SK-N-SH (cell line): ENCODE data around the gene ANKRD44. TPM values are rescaled to one million over a fixed set of nuclear protein-coding genes. Genes with fewer than 3 reads are reported as not detected.

ENCODE experiments used
- CTCF ChIA-PET: fragments of 300-600, 350-600 bp; formaldehyde crosslinking; extraction: SDS; loops from one replicate; lab custom pipeline; 2021; lab: Yijun Ruan, JAX
- POLR2A ChIA-PET: fragments of 350-600 bp; sonication (Branson Sonifier 250); formaldehyde crosslinking; extraction: SDS; loops from one replicate; lab custom pipeline; 2020; ENCODE audit warnings: antibody characterized with exemption, inconsistent platforms; lab: Yijun Ruan, JAX
- DNase-seq: peaks from one replicate; pipeline ENCODE4 v3.0.0; 2012
- H2AFZ ChIP-seq: fragments of 200-600 bp; sonication (generic); 2 replicates; pipeline ENCODE4 v1.8.1; 2016; ENCODE audit warnings: antibody characterized with exemption, mild to moderate bottlenecking, low read depth
- H3F3A ChIP-seq: fragments of 200-600 bp; sonication (generic); replicated peaks from 2 replicates; pipeline ENCODE3; 2016; ENCODE audit warnings: antibody characterized with exemption, mild to moderate bottlenecking; ENCODE audit not compliant: insufficient read depth
- H3K27ac ChIP-seq, 2 experiments: fragments of 200-500 bp in 1 of 2; fragments of 200-600 bp in 1 of 2; sonication (Bioruptor generic) in 1 of 2; sonication (generic), shearing (Covaris generic) in 1 of 2; 2 replicates each; pipeline versions ENCODE4 v1.5.1 to v1.6.1; 2014 to 2016; ENCODE audit warnings: low read depth in 2 of 2, inconsistent platforms in 1 of 2, low read length in 1 of 2, mild to moderate bottlenecking in 1 of 2, mixed read lengths in 1 of 2
- H3K27me3 ChIP-seq: fragments of 200-600 bp; sonication (generic), shearing (Covaris generic); 2 replicates; pipeline ENCODE4 v1.6.1; 2016; ENCODE audit warnings: mixed run types; ENCODE audit not compliant: insufficient read depth
- H3K36me3 ChIP-seq, 2 experiments: fragments of 200-500 bp in 1 of 2; fragments of 200-600 bp in 1 of 2; sonication (Bioruptor generic) in 1 of 2; sonication (generic) in 1 of 2; replicated peaks in 1 of 2; 2 replicates each; pipeline versions ENCODE3 to v1.5.1; 2014 to 2016; ENCODE audit warnings: low read length in 1 of 2, mild to moderate bottlenecking in 1 of 2; ENCODE audit not compliant: insufficient read depth in 2 of 2, control insufficient read depth in 1 of 2
- H3K4me1 ChIP-seq, 2 experiments: fragments of 200-500 bp in 1 of 2; fragments of 200-600 bp in 1 of 2; sonication (Bioruptor generic) in 1 of 2; sonication (generic), shearing (Covaris generic) in 1 of 2; 2 replicates each; pipeline versions ENCODE4 v1.5.1 to v1.6.1; 2014 to 2016; ENCODE audit warnings: low read depth in 1 of 2, low read length in 1 of 2, mixed run types in 1 of 2; ENCODE audit not compliant: insufficient read depth in 2 of 2, control insufficient read depth in 1 of 2
- H3K4me2 ChIP-seq: fragments of 200-600 bp; sonication (generic), shearing (Covaris generic); 2 replicates; pipeline ENCODE4 v1.6.1; 2017; ENCODE audit warnings: mixed run types
- H3K4me3 ChIP-seq, 2 experiments: fragments of 200-500 bp in 1 of 2; fragments of 200-600 bp in 1 of 2; sonication (Bioruptor generic) in 1 of 2; sonication (generic), shearing (Covaris generic) in 1 of 2; 2 replicates each; pipeline versions ENCODE4 v1.5.1 to v1.8.1; 2014 to 2016; ENCODE audit warnings: low read depth in 2 of 2, inconsistent platforms in 1 of 2, low read length in 1 of 2, mild to moderate bottlenecking in 1 of 2, mixed read lengths in 1 of 2, moderate library complexity in 1 of 2
- H3K79me2 ChIP-seq: fragments of 200-600 bp; sonication (generic); 2 replicates; pipeline ENCODE4 v1.8.1; 2017; ENCODE audit warnings: mild to moderate bottlenecking; ENCODE audit not compliant: insufficient read depth
- H3K9ac ChIP-seq: fragments of 200-600 bp; sonication (generic); 2 replicates; pipeline ENCODE4 v1.6.1; 2017; ENCODE audit warnings: mixed run types
- H3K9me2 ChIP-seq: fragments of 200-600 bp; sonication (generic); 2 replicates; pipeline ENCODE4 v1.6.1; 2017; ENCODE audit warnings: mixed run types
- H3K9me3 ChIP-seq: fragments of 200-600 bp; sonication (generic); 2 replicates; pipeline ENCODE4 v1.6.1; 2017; ENCODE audit warnings: mixed run types, mild to moderate bottlenecking, moderate library complexity
- H4K20me1 ChIP-seq: fragments of 200-600 bp; sonication (generic); 2 replicates; pipeline ENCODE4 v1.6.1; 2017; ENCODE audit warnings: mild to moderate bottlenecking, mixed run types; ENCODE audit not compliant: insufficient read depth
- ELF1 ChIP-seq: IDR thresholded peaks from 2 replicates; pipeline ENCODE4 v1.4.0; 2012
- EZH2phosphoT487 ChIP-seq: fragments of 200-600 bp; sonication (generic); IDR thresholded peaks from 2 replicates; pipeline ENCODE4 v1.6.1; 2017; ENCODE audit warnings: low read depth, mixed run types, mild to moderate bottlenecking, antibody characterized with exemption, moderate library complexity, borderline replicate concordance
- FOSL2 ChIP-seq: IDR thresholded peaks from 2 replicates; pipeline ENCODE4 v1.4.0; 2012; ENCODE audit warnings: low read depth, mild to moderate bottlenecking, moderate library complexity, borderline replicate concordance
- FOXJ3 ChIP-seq: sonication (generic); formaldehyde crosslinking; IDR thresholded peaks from 2 replicates; pipeline ENCODE4 v1.5.1; 2020; ENCODE audit warnings: mild to moderate bottlenecking, missing genetic modification reagents
- FOXM1 ChIP-seq: IDR thresholded peaks from 2 replicates; pipeline ENCODE4 v1.4.0; 2012; ENCODE audit warnings: low read depth, mild to moderate bottlenecking
- GABPA ChIP-seq: IDR thresholded peaks from 2 replicates; pipeline ENCODE4 v1.4.0; 2012; ENCODE audit warnings: low read depth, mild to moderate bottlenecking
- GATA2 ChIP-seq: sonication (generic); formaldehyde crosslinking; IDR thresholded peaks from 2 replicates; pipeline ENCODE4 v1.5.0; 2020; ENCODE audit warnings: mild to moderate bottlenecking, missing genetic modification reagents
- JUND ChIP-seq: IDR thresholded peaks from 2 replicates; pipeline ENCODE4 v1.4.0; 2012
- MEF2A ChIP-seq: IDR thresholded peaks from 2 replicates; pipeline ENCODE4 v1.4.0; 2012; ENCODE audit warnings: low read depth, borderline replicate concordance
- NFIC ChIP-seq: IDR thresholded peaks from 2 replicates; pipeline ENCODE4 v1.4.0; 2012; ENCODE audit warnings: borderline replicate concordance
- RAD21 ChIP-seq: IDR thresholded peaks from 2 replicates; pipeline ENCODE4 v1.6.1; 2012; ENCODE audit warnings: mild to moderate bottlenecking, low read length
- RFX5 ChIP-seq: IDR thresholded peaks from 2 replicates; pipeline ENCODE4 v1.6.1; 2012; ENCODE audit warnings: mild to moderate bottlenecking, improper control_type of control experiment, low read length
- RXRA ChIP-seq: IDR thresholded peaks from 2 replicates; pipeline ENCODE4 v1.4.0; 2012; ENCODE audit warnings: low read depth, mild to moderate bottlenecking, borderline replicate concordance
- SMC3 ChIP-seq: IDR thresholded peaks from 2 replicates; pipeline ENCODE4 v1.6.1; 2012; ENCODE audit warnings: low read depth, low read length, improper control_type of control experiment
- TEAD4 ChIP-seq: IDR thresholded peaks from 2 replicates; pipeline ENCODE4 v1.4.0; 2012; ENCODE audit warnings: mild to moderate bottlenecking, borderline replicate concordance; ENCODE audit not compliant: insufficient read depth
- WGBS: methylation state at CpG from one replicate; pipeline ENCODE4 v1.1.6; 2017; ENCODE audit warnings: low lambda C conversion rate; 5-methylcytosine and 5-hydroxymethylcytosine counted together
- polyA plus RNA-seq, 3 experiments: library from polyadenylated mRNA; depleted of rRNA; stranded (reverse); fragments of >200 nt; gene quantifications; 2 replicates each; pipeline ENCODE4 v1.2.3, GENCODE V29; 2012
- TF ChIP-seq, protein P1 (sequence below): IDR thresholded peaks from 2 replicates; pipeline ENCODE4 v1.6.1; 2012; ENCODE audit warnings: mild to moderate bottlenecking, low read depth, low read length, moderate library complexity
- TF ChIP-seq, protein P2 (sequence below): IDR thresholded peaks from 2 replicates; pipeline ENCODE4; 2012
- TF ChIP-seq, protein P3 (sequence below): IDR thresholded peaks from 2 replicates; pipeline ENCODE4 v1.4.0; 2012; ENCODE audit warnings: low read depth
- TF ChIP-seq, protein P4 (sequence below): fragments of 150-350 bp; IDR thresholded peaks from 2 replicates; pipeline ENCODE4 v1.6.1; 2016; ENCODE audit warnings: mild to moderate bottlenecking, low read depth, low read length
- TF ChIP-seq, protein P5 (sequence below): IDR thresholded peaks from 2 replicates; pipeline ENCODE4 v1.4.0; 2012; ENCODE audit warnings: low read depth, borderline replicate concordance
- TF ChIP-seq, protein P6 (sequence below): fragments of 150-350 bp; IDR thresholded peaks from 2 replicates; pipeline ENCODE4 v1.6.1; 2017; ENCODE audit warnings: antibody characterized with exemption, low read length, low read depth, borderline replicate concordance

ANKRD44 gene
- polyA plus RNA-seq, 1 of the 3 experiments (the other 2 are of a cell fraction): 12.5 TPM

DNA sequence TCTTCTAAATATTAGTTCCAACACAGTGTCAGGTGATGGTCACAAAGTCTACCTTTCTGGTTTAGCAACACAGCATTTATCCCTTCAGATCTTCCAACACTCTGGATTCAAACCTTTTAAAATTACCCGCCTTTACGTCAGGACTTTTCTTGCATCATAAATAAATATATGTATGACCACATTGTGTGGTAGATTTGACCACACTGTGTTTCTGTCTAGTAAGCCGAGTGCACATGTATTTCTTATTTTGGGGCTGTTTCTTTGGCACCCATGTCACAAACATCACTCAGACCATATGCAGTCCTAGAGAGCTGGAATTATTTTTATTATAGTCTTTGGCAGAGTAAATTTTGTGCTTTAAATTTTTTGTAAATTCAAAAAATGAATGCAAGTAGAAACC, 172.1 kb downstream of the ANKRD44 start (continued):
- TF ChIP-seq, protein P1, sequence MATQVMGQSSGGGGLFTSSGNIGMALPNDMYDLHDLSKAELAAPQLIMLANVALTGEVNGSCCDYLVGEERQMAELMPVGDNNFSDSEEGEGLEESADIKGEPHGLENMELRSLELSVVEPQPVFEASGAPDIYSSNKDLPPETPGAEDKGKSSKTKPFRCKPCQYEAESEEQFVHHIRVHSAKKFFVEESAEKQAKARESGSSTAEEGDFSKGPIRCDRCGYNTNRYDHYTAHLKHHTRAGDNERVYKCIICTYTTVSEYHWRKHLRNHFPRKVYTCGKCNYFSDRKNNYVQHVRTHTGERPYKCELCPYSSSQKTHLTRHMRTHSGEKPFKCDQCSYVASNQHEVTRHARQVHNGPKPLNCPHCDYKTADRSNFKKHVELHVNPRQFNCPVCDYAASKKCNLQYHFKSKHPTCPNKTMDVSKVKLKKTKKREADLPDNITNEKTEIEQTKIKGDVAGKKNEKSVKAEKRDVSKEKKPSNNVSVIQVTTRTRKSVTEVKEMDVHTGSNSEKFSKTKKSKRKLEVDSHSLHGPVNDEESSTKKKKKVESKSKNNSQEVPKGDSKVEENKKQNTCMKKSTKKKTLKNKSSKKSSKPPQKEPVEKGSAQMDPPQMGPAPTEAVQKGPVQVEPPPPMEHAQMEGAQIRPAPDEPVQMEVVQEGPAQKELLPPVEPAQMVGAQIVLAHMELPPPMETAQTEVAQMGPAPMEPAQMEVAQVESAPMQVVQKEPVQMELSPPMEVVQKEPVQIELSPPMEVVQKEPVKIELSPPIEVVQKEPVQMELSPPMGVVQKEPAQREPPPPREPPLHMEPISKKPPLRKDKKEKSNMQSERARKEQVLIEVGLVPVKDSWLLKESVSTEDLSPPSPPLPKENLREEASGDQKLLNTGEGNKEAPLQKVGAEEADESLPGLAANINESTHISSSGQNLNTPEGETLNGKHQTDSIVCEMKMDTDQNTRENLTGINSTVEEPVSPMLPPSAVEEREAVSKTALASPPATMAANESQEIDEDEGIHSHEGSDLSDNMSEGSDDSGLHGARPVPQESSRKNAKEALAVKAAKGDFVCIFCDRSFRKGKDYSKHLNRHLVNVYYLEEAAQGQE: no peak
- TF ChIP-seq JUND (no peak), NFIC (no peak), FOXJ3 (no peak), GATA2 (no peak)
- TF ChIP-seq, protein P2, sequence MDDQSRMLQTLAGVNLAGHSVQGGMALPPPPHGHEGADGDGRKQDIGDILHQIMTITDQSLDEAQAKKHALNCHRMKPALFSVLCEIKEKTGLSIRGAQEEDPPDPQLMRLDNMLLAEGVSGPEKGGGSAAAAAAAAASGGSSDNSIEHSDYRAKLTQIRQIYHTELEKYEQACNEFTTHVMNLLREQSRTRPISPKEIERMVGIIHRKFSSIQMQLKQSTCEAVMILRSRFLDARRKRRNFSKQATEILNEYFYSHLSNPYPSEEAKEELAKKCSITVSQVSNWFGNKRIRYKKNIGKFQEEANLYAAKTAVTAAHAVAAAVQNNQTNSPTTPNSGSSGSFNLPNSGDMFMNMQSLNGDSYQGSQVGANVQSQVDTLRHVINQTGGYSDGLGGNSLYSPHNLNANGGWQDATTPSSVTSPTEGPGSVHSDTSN: no peak

DNA sequence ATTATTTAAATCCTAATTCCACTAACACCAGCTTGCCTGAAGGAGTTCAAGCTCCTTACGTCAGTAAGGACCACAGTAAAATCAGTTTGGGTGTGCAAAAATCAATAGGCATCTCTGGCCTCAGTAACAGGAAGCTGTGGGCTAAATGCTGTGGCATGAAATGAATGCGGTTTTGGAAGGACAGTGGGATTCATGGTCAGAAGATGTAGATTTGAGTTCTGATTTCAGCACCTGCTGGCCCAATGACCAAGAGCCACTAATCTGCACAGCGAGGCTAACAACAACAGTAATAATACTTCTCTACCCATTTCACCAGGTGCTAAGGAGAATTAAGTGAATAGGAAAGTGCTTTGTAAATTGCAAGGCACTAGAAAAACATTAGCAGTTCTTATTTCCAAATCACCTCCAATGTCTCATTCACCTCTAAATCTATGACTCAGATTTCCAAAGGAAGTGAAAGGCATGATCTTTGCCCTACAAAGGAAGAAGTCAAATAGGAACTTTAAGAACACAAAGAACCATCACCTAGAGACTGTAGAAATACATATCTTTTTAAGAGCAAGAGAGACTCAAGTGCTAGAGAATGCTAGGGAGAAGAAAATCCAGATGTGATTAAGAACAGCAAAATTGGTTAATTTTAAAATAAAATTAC, 172.6 kb downstream of the ANKRD44 start:
- H3K9me3 ChIP-seq: no peaks in the 10 kb centered on the region
- H3K9ac ChIP-seq: no peak overlapping the region
- no peak overlapping the region for H3K4me3 ChIP-seq
- no peaks in the 10 kb centered on the region for H3K9me2 ChIP-seq
- no peaks in the 10 kb centered on the region for H3K79me2 ChIP-seq
- TF ChIP-seq, protein P3, sequence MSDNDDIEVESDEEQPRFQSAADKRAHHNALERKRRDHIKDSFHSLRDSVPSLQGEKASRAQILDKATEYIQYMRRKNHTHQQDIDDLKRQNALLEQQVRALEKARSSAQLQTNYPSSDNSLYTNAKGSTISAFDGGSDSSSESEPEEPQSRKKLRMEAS: no peak
- TF ChIP-seq FOSL2: no peak
- TF ChIP-seq GABPA: no peak
- TF ChIP-seq JUND: no peak
- TF ChIP-seq NFIC: no peak
- no peak for TF ChIP-seq ELF1
- no peak for TF ChIP-seq SMC3
- no peak for TF ChIP-seq RXRA
- TF ChIP-seq, protein P4, sequence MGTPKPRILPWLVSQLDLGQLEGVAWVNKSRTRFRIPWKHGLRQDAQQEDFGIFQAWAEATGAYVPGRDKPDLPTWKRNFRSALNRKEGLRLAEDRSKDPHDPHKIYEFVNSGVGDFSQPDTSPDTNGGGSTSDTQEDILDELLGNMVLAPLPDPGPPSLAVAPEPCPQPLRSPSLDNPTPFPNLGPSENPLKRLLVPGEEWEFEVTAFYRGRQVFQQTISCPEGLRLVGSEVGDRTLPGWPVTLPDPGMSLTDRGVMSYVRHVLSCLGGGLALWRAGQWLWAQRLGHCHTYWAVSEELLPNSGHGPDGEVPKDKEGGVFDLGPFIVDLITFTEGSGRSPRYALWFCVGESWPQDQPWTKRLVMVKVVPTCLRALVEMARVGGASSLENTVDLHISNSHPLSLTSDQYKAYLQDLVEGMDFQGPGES: no peak
- no peak for TF ChIP-seq GATA2
- TF ChIP-seq EZH2phosphoT487: no peak
- no peak for TF ChIP-seq RAD21
- no peak for TF ChIP-seq MEF2A
- no peak for TF ChIP-seq FOXM1
- TF ChIP-seq, protein P5, sequence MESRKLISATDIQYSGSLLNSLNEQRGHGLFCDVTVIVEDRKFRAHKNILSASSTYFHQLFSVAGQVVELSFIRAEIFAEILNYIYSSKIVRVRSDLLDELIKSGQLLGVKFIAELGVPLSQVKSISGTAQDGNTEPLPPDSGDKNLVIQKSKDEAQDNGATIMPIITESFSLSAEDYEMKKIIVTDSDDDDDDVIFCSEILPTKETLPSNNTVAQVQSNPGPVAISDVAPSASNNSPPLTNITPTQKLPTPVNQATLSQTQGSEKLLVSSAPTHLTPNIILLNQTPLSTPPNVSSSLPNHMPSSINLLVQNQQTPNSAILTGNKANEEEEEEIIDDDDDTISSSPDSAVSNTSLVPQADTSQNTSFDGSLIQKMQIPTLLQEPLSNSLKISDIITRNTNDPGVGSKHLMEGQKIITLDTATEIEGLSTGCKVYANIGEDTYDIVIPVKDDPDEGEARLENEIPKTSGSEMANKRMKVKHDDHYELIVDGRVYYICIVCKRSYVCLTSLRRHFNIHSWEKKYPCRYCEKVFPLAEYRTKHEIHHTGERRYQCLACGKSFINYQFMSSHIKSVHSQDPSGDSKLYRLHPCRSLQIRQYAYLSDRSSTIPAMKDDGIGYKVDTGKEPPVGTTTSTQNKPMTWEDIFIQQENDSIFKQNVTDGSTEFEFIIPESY: no peak
- TF ChIP-seq RFX5: no peak
- TF ChIP-seq TEAD4: no peak
- no peak for TF ChIP-seq FOXJ3
- TF ChIP-seq, protein P6, sequence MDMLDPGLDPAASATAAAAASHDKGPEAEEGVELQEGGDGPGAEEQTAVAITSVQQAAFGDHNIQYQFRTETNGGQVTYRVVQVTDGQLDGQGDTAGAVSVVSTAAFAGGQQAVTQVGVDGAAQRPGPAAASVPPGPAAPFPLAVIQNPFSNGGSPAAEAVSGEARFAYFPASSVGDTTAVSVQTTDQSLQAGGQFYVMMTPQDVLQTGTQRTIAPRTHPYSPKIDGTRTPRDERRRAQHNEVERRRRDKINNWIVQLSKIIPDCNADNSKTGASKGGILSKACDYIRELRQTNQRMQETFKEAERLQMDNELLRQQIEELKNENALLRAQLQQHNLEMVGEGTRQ: no peak
- no peak for DNase-seq
- H3K4me2 ChIP-seq: 0 out of 2 replicates have a peak overlapping the region, but pooled peaks have one; percentile 42
- ChIA-PET CTCF (interaction anchor here (0.7 to 2.0 kb wide), 4 partner anchors 24 to 126 kb away, joined by 4 to 7 read pairs (median 5); no protein-coding TSS in a partner anchor), POLR2A (interaction anchor here (0.8 kb wide), 1 partner anchor 286 kb away, joined by 3 read pairs; no protein-coding TSS in a partner anchor)
- no peaks in the 10 kb centered on the region for H3K36me3 ChIP-seq
- H3K27me3 ChIP-seq: no peaks in the 10 kb centered on the region
- no peaks in the 10 kb centered on the region for H3F3A ChIP-seq
- WGBS: 92% methylated on average over 3 of the region's 3 CpGs
- no peak overlapping the region for H3K27ac ChIP-seq
- H4K20me1 ChIP-seq: no peaks in the 10 kb centered on the region
- H3K4me1 ChIP-seq: peaks cover 4 to 6% of the 10 kb centered on the region in 2 experiments; a peak in 2 of 4 replicates
- no peak overlapping the region for H2AFZ ChIP-seq
